Measurements from ENCODE around the gene TSKU. TPM values are rescaled to one million over a fixed set of nuclear protein-coding genes. Genes with fewer than 3 reads are reported as not detected.

TSKU gene
- total RNA-seq, 1 donor from 2014 or later, result 84.0 TPM

DNA sequence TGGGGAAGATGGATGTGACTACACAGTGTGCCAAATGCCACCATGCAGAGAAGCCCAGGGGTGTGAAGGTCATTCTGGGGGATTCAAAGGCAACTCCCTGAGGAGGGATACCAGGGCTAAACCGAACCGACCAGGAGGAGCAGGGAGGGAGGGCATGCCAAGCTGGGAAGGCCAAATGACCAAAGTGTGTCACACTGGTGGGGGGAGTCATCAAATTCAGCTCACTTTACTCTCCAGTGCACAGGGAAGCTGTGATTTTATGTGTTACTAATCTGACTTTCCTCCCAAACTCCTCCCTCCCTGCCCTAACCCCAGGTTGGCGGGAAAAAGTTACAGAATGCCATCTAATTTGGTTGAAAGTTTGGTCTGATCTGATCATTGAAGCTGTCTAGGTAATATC is 29.7 kb upstream of the TSKU start:
- Mint-ChIP-seq H3K27ac (ENCODE audit: unreplicated experiment) (no peak overlapping the region), H3K4me1 (ENCODE audit: unreplicated experiment) (peaks cover 21% of the 10 kb centered on the region), H3K9me3 (ENCODE audit: unreplicated experiment) (no peaks in the 10 kb centered on the region), H3K4me3 (ENCODE audit: unreplicated experiment) (no peak overlapping the region), H3K27me3 (ENCODE audit: unreplicated experiment) (peaks cover 1% of the 10 kb centered on the region), H3K36me3 (ENCODE audit: unreplicated experiment) (no peaks in the 10 kb centered on the region)
- no peak for TF ChIP-seq CTCF (IDR thresholded peaks at IDR 0.05)
- no peak for DNase-seq (ENCODE audit: extremely low spot score, unreplicated experiment)

GRCh38 chr11:76753950-76754349 is 29.2 kb upstream of the TSKU start:
- Mint-ChIP-seq H3K27me3 (ENCODE audit: unreplicated experiment) (peaks cover 3% of the 10 kb centered on the region), H3K27ac (ENCODE audit: unreplicated experiment) (no peak overlapping the region), H3K4me1 (ENCODE audit: unreplicated experiment) (peaks cover 21% of the 10 kb centered on the region), H3K4me3 (ENCODE audit: unreplicated experiment) (no peak overlapping the region), H3K36me3 (ENCODE audit: unreplicated experiment) (no peaks in the 10 kb centered on the region), H3K9me3 (ENCODE audit: unreplicated experiment) (no peaks in the 10 kb centered on the region)
- DNase-seq (ENCODE audit: extremely low spot score, unreplicated experiment), result no peak
- TF ChIP-seq CTCF (IDR thresholded peaks at IDR 0.05), result no peak

DNA sequence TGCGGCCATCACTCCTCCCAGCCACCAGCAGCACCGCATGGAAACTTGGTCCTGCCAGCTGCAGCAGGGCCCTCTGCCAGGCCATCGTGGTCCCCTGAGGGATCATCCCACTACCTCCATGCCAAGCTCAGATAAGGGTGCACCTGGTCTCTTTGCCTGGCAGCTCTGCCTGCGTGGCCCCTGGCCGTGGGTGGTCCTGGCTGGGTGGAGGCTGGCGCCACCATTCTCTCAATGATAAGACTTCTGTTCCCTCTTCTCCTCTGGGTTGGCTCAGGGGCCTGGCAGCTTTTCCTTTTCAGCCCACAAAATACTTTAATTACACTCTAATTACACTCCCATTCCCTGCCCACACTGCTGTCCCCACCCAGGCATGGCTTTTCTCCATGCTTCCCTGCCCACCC is 26.8 kb upstream of the TSKU start:
- peaks cover 3% of the 10 kb centered on the region for H3K27me3 Mint-ChIP-seq (ENCODE audit: unreplicated experiment)
- H3K4me3 Mint-ChIP-seq (ENCODE audit: unreplicated experiment), result no peak overlapping the region
- TF ChIP-seq CTCF (IDR thresholded peaks at IDR 0.05), result no peak
- no peaks in the 10 kb centered on the region for H3K9me3 Mint-ChIP-seq (ENCODE audit: unreplicated experiment)
- H3K36me3 Mint-ChIP-seq (ENCODE audit: unreplicated experiment), result peaks cover 3% of the 10 kb centered on the region
- no peak overlapping the region for H3K27ac Mint-ChIP-seq (ENCODE audit: unreplicated experiment)
- DNase-seq (ENCODE audit: extremely low spot score, unreplicated experiment), result no peak
- peaks cover 21% of the 10 kb centered on the region for H3K4me1 Mint-ChIP-seq (ENCODE audit: unreplicated experiment)

GRCh38 chr11:76758311-76758710 is 24.8 kb upstream of the TSKU start:
- Mint-ChIP-seq H3K4me1 (ENCODE audit: unreplicated experiment) (peaks cover 12% of the 10 kb centered on the region), H3K27me3 (ENCODE audit: unreplicated experiment) (peaks cover 3% of the 10 kb centered on the region), H3K36me3 (ENCODE audit: unreplicated experiment) (peaks cover 3% of the 10 kb centered on the region), H3K4me3 (ENCODE audit: unreplicated experiment) (no peak overlapping the region), H3K9me3 (ENCODE audit: unreplicated experiment) (no peaks in the 10 kb centered on the region), H3K27ac (ENCODE audit: unreplicated experiment) (no peak overlapping the region)
- no peak for TF ChIP-seq CTCF (IDR thresholded peaks at IDR 0.05)
- DNase-seq (ENCODE audit: extremely low spot score, unreplicated experiment), result no peak

GRCh38 chr11:76759092-76759491 is 24.1 kb upstream of the TSKU start:
- DNase-seq (ENCODE audit: extremely low spot score, unreplicated experiment), result no peak
- H3K27ac Mint-ChIP-seq (ENCODE audit: unreplicated experiment), result no peak overlapping the region

More at GRCh38 chr11:76759092-76759491, 24.1 kb upstream of the TSKU start:
- Mint-ChIP-seq H3K4me1 (ENCODE audit: unreplicated experiment) (peaks cover 10% of the 10 kb centered on the region), H3K9me3 (ENCODE audit: unreplicated experiment) (no peaks in the 10 kb centered on the region), H3K27me3 (ENCODE audit: unreplicated experiment) (peaks cover 3% of the 10 kb centered on the region), H3K4me3 (ENCODE audit: unreplicated experiment) (no peak overlapping the region), H3K36me3 (ENCODE audit: unreplicated experiment) (peaks cover 3% of the 10 kb centered on the region)
- TF ChIP-seq CTCF (IDR thresholded peaks at IDR 0.05), result no peak

Measured in osteocyte (in vitro differentiated cells).